GM12878 (cell line): ENCODE data around the gene NES. TPM values are rescaled to one million over a fixed set of nuclear protein-coding genes. Genes with fewer than 3 reads are reported as not detected.

Experiments
- ATF7 ChIP-seq: fragments of 450-650 bp; IDR thresholded peaks from 2 replicates; pipeline ENCODE4 v1.6.1; 2016; ENCODE audit warnings: low read depth, mild to moderate bottlenecking
- CBFB ChIP-seq: IDR thresholded peaks from 2 replicates; pipeline ENCODE4 v1.6.1; 2016; ENCODE audit warnings: antibody characterized with exemption, low read depth
- CREM ChIP-seq: IDR thresholded peaks from 2 replicates; pipeline ENCODE4 v1.6.1; 2014; ENCODE audit warnings: antibody characterized with exemption, low read depth
- EED ChIP-seq: sonication (generic); IDR thresholded peaks from 2 replicates; pipeline ENCODE4 v1.6.1; 2016; ENCODE audit warnings: antibody characterized with exemption, low read depth
- EP300 ChIP-seq, 2 experiments: fragments of 150-350 bp in 1 of 2; IDR thresholded peaks; 2 replicates each; pipeline ENCODE4 v1.6.1; 2011 to 2012; ENCODE audit warnings: low read depth in 2 of 2, low read length in 2 of 2, borderline replicate concordance in 1 of 2, improper control_type of control experiment in 1 of 2, inconsistent platforms in 1 of 2; ENCODE audit not compliant: control insufficient read depth in 1 of 2
- ESRRA ChIP-seq: IDR thresholded peaks from 2 replicates; pipeline ENCODE4 v1.6.1; 2012; ENCODE audit warnings: mild to moderate bottlenecking, low read length, improper control_type of control experiment
- FOXK2 ChIP-seq: fragments of 450-650 bp; IDR thresholded peaks from 2 replicates; pipeline ENCODE4 v1.6.1; 2017; ENCODE audit warnings: mild to moderate bottlenecking, moderate library complexity
- GATAD2B ChIP-seq: fragments of 450-650 bp; conservative IDR thresholded peaks from 2 replicates; pipeline ENCODE4 v1.6.1; 2017; ENCODE audit warnings: low read depth, mild to moderate bottlenecking, moderate library complexity
- MXI1 ChIP-seq: fragments of 150-350 bp; IDR thresholded peaks from 2 replicates; pipeline ENCODE4 v1.6.1; 2011; ENCODE audit warnings: low read depth, mild to moderate bottlenecking, inconsistent platforms, low read length, improper control_type of control experiment
- POLR2A ChIP-seq: IDR thresholded peaks from 2 replicates; pipeline ENCODE4 v1.6.1; 2011; ENCODE audit warnings: low read depth, mild to moderate bottlenecking, low read length
- SIN3A ChIP-seq: IDR thresholded peaks from 2 replicates; pipeline ENCODE4 v1.6.1; 2012; ENCODE audit warnings: low read depth, low read length, improper control_type of control experiment
- SIX5 ChIP-seq: IDR thresholded peaks from 2 replicates; pipeline ENCODE4 v1.6.1; 2011; ENCODE audit warnings: mild to moderate bottlenecking, low read depth, low read length, moderate library complexity; ENCODE audit not compliant: severe bottlenecking
- SMAD5 ChIP-seq: IDR thresholded peaks from 2 replicates; pipeline ENCODE4 v1.6.1; 2016; ENCODE audit warnings: antibody characterized with exemption, low read depth
- SMARCA5 ChIP-seq: fragments of 450-650 bp; IDR thresholded peaks from 2 replicates; pipeline ENCODE4 v1.6.1; 2017; ENCODE audit warnings: mild to moderate bottlenecking
- TBL1XR1 ChIP-seq: IDR thresholded peaks from 2 replicates; pipeline ENCODE4 v1.6.1; 2012; ENCODE audit warnings: low read depth, low read length, improper control_type of control experiment
- TCF7 ChIP-seq: IDR thresholded peaks from 2 replicates; pipeline ENCODE4 v1.6.1; 2014; ENCODE audit warnings: antibody characterized with exemption, borderline replicate concordance
- ZNF24 ChIP-seq: fragments of 450-650 bp; IDR thresholded peaks from 2 replicates; pipeline ENCODE4 v1.6.1; 2017; ENCODE audit warnings: antibody characterized with exemption, mild to moderate bottlenecking
- polyA plus RNA-seq, 11 experiments: library from polyadenylated mRNA; depleted of rRNA in 4 of 11; unstranded in 6 of 11; stranded (reverse) in 5 of 11; fragments of >200 nt; fragmentation: Nextera tagmentation in 4 of 11; fragmentation: Illumina TruSeq in 1 of 11; extraction: Ambion mirVana in 4 of 11; extraction: Trizol in 1 of 11; gene quantifications; 1 replicate in 1 of 11; 2 replicates in 10 of 11; pipeline versions ENCODE4 v1.2.1 to v1.2.3, GENCODE V29; 2011 to 2016; ENCODE audit warnings: inconsistent platforms in 2 of 11, missing spikeins in 2 of 11, low read depth in 1 of 11
- total RNA-seq, 4 experiments: library from RNA; depleted of rRNA in 3 of 4; stranded (reverse); fragments of >200 nt in 3 of 4; fragmentation: Illumina TruSeq in 1 of 4; extraction: Trizol in 1 of 4; gene quantifications; 2 replicates each; pipeline versions ENCODE4 v1.2.1 to v1.2.3, GENCODE V29; 2013 to 2021
- TF ChIP-seq, protein P1 (sequence below): IDR thresholded peaks from 2 replicates; pipeline ENCODE4 v1.6.1; 2012; ENCODE audit warnings: mild to moderate bottlenecking, low read depth, low read length
- TF ChIP-seq, protein P2 (sequence below): IDR thresholded peaks from 2 replicates; pipeline ENCODE4 v1.6.1; 2011; ENCODE audit warnings: borderline replicate concordance, low read depth, mild to moderate bottlenecking, moderate library complexity, mixed read lengths, low read length; ENCODE audit not compliant: insufficient read depth; ENCODE audit errors: extremely low read length
- TF ChIP-seq, protein P3 (sequence below): fragments of 450-650 bp; formaldehyde crosslinking; IDR thresholded peaks from 2 replicates; pipeline ENCODE4 v1.4.0; 2020; ENCODE audit warnings: mild to moderate bottlenecking, moderate library complexity
- TF ChIP-seq, protein P4 (sequence below): fragments of 450-650 bp; IDR thresholded peaks from 2 replicates; pipeline ENCODE4 v1.6.1; 2017; ENCODE audit warnings: mild to moderate bottlenecking

The NES gene
- total and polyA plus RNA-seq, 10 of the 15 experiments (the other 5 are each of a cell fraction or from before 2014, with no cell fraction given) = under 0.01 to 0.15 (median 0.02) TPM; not detected in 4

DNA sequence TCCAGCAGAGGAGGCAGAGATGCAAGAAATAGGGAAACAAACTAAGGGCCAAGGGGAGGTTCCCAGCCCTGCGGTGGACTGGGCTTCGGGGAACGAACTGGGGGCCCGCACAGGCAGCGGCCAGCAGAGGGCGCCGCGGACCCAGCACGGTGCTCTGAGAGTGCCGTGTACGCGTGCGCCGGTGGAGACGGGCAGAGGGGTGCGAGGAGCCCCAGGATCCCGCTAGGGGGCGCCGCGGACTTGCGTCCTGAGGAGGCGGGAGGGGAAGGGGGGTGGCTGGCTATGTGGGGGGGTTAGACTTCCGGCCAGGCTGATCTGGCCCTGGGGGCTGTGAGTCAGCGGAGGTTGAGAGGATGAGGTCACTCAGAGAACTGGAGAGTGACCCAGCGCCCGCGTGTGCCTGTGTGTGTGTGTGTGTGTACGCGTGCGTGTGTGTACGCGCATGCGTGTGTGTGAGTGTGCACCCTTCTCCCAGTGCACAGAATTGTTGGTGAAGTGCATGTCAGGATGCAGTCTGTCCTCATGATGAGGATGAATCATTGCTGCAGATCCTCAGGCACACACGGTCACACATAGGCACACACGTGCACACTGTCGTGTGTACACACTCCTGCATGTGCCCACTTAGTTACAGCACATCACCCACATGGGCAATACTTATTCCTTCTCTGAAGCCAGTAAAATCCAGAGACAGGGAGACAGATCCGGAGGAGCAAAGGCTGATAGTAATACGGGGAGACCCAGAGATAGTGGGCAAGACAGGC lies 17.0 kb downstream of the NES start (continued):
- TF ChIP-seq, protein P1, sequence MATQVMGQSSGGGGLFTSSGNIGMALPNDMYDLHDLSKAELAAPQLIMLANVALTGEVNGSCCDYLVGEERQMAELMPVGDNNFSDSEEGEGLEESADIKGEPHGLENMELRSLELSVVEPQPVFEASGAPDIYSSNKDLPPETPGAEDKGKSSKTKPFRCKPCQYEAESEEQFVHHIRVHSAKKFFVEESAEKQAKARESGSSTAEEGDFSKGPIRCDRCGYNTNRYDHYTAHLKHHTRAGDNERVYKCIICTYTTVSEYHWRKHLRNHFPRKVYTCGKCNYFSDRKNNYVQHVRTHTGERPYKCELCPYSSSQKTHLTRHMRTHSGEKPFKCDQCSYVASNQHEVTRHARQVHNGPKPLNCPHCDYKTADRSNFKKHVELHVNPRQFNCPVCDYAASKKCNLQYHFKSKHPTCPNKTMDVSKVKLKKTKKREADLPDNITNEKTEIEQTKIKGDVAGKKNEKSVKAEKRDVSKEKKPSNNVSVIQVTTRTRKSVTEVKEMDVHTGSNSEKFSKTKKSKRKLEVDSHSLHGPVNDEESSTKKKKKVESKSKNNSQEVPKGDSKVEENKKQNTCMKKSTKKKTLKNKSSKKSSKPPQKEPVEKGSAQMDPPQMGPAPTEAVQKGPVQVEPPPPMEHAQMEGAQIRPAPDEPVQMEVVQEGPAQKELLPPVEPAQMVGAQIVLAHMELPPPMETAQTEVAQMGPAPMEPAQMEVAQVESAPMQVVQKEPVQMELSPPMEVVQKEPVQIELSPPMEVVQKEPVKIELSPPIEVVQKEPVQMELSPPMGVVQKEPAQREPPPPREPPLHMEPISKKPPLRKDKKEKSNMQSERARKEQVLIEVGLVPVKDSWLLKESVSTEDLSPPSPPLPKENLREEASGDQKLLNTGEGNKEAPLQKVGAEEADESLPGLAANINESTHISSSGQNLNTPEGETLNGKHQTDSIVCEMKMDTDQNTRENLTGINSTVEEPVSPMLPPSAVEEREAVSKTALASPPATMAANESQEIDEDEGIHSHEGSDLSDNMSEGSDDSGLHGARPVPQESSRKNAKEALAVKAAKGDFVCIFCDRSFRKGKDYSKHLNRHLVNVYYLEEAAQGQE = no peak
- no peak for TF ChIP-seq TCF7
- TF ChIP-seq, protein P2, sequence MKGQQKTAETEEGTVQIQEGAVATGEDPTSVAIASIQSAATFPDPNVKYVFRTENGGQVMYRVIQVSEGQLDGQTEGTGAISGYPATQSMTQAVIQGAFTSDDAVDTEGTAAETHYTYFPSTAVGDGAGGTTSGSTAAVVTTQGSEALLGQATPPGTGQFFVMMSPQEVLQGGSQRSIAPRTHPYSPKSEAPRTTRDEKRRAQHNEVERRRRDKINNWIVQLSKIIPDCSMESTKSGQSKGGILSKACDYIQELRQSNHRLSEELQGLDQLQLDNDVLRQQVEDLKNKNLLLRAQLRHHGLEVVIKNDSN = no peak
- TF ChIP-seq GATAD2B = no peak
- TF ChIP-seq ATF7 = peak; percentile 96
- TF ChIP-seq, protein P3, sequence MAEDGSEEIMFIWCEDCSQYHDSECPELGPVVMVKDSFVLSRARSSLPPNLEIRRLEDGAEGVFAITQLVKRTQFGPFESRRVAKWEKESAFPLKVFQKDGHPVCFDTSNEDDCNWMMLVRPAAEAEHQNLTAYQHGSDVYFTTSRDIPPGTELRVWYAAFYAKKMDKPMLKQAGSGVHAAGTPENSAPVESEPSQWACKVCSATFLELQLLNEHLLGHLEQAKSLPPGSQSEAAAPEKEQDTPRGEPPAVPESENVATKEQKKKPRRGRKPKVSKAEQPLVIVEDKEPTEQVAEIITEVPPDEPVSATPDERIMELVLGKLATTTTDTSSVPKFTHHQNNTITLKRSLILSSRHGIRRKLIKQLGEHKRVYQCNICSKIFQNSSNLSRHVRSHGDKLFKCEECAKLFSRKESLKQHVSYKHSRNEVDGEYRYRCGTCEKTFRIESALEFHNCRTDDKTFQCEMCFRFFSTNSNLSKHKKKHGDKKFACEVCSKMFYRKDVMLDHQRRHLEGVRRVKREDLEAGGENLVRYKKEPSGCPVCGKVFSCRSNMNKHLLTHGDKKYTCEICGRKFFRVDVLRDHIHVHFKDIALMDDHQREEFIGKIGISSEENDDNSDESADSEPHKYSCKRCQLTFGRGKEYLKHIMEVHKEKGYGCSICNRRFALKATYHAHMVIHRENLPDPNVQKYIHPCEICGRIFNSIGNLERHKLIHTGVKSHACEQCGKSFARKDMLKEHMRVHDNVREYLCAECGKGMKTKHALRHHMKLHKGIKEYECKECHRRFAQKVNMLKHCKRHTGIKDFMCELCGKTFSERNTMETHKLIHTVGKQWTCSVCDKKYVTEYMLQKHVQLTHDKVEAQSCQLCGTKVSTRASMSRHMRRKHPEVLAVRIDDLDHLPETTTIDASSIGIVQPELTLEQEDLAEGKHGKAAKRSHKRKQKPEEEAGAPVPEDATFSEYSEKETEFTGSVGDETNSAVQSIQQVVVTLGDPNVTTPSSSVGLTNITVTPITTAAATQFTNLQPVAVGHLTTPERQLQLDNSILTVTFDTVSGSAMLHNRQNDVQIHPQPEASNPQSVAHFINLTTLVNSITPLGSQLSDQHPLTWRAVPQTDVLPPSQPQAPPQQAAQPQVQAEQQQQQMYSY = no peak
- TF ChIP-seq SMARCA5 = peak; percentile 73
- TF ChIP-seq TBL1XR1 = peak; percentile 75; the same call in 1 of the 2 replicates
- no peak for TF ChIP-seq EED
- peak; percentile 69 for TF ChIP-seq POLR2A
- no peak for TF ChIP-seq MXI1
- no peak for TF ChIP-seq ZNF24
- TF ChIP-seq CBFB = 0 out of 2 replicates have a peak, but pooled peaks have one; percentile 54
- TF ChIP-seq, protein P4, sequence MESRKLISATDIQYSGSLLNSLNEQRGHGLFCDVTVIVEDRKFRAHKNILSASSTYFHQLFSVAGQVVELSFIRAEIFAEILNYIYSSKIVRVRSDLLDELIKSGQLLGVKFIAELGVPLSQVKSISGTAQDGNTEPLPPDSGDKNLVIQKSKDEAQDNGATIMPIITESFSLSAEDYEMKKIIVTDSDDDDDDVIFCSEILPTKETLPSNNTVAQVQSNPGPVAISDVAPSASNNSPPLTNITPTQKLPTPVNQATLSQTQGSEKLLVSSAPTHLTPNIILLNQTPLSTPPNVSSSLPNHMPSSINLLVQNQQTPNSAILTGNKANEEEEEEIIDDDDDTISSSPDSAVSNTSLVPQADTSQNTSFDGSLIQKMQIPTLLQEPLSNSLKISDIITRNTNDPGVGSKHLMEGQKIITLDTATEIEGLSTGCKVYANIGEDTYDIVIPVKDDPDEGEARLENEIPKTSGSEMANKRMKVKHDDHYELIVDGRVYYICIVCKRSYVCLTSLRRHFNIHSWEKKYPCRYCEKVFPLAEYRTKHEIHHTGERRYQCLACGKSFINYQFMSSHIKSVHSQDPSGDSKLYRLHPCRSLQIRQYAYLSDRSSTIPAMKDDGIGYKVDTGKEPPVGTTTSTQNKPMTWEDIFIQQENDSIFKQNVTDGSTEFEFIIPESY = peak; percentile 69; the same call in 1 of the 2 replicates
- no peak for TF ChIP-seq FOXK2
- TF ChIP-seq SIX5 = no peak
- peak; percentile 75; the same call in 1 of the 2 replicates for TF ChIP-seq ESRRA
- TF ChIP-seq SMAD5 = 0 out of 2 replicates have a peak, but pooled peaks have one; percentile 32
- peak; percentile 69; the same call in 1 of the 2 replicates for TF ChIP-seq SIN3A
- TF ChIP-seq EP300 (IDR thresholded peaks at IDR 0.05; ENCODE audit: borderline replicate concordance in 1 of 2, control insufficient read depth in 1 of 2, low read depth in 2 of 2, low read length in 2 of 2) = no peak
- TF ChIP-seq CREM = peak; percentile 64; the same call in 1 of the 2 replicates
